Testis (tissue), 3 donors: ENCODE data around the gene FOXC1. TPM values are rescaled to one million over a fixed set of nuclear protein-coding genes. Genes with fewer than 3 reads are reported as not detected.

ENCODE experiments used
- DNase-seq: peaks from one replicate; pipeline ENCODE4 v3.0.0-alpha.2; 2019
- H3K27ac ChIP-seq, 2 donors: fragments of 200-600 bp; sonication (generic); one replicate each; pipeline ENCODE4 v1.5.1; 2019
- H3K27me3 ChIP-seq: fragments of 200-600 bp; sonication (generic); one replicate; pipeline ENCODE4 v1.5.1; 2019
- H3K36me3 ChIP-seq: fragments of 200-600 bp; sonication (generic); one replicate; pipeline ENCODE4 v1.5.1; 2017; ENCODE audit warnings: low read depth; ENCODE audit errors: missing control alignments
- H3K4me1 ChIP-seq: fragments of 200-600 bp; sonication (generic); one replicate; pipeline ENCODE4 v1.5.1; 2019
- H3K4me3 ChIP-seq, 2 donors: fragments of 200-600 bp; sonication (generic); one replicate each; pipeline ENCODE4 v1.5.1; 2017 to 2019
- H3K9me3 ChIP-seq: fragments of 200-600 bp; sonication (generic); one replicate; pipeline ENCODE4 v1.5.1; 2017
- CTCF ChIP-seq, 3 experiments: fragments of 450-650 bp in 2 of 3; fragments of 200-600 bp in 1 of 3; sonication (generic) in 1 of 3; IDR thresholded peaks; one replicate each; pipeline ENCODE4 v1.5.1; 2016 to 2019; ENCODE audit warnings: antibody characterized with exemption in 3 of 3, mild to moderate bottlenecking in 2 of 3, moderate library complexity in 1 of 3
- POLR2A ChIP-seq: fragments of 450-650 bp; IDR thresholded peaks from one replicate; pipeline ENCODE4 v1.6.1; 2017; ENCODE audit warnings: antibody characterized with exemption, mild to moderate bottlenecking, moderate library complexity
- WGBS, 2 donors: methylation state at CpG; one replicate each; pipeline ENCODE4 v1.1.5; 2018; 5-methylcytosine and 5-hydroxymethylcytosine counted together
- intact Hi-C: fragments of 100-400 bp; cut with DNase I; formaldehyde crosslinking; loops from one replicate; pipeline ENCODE4 v1.15.1; 2023; ENCODE audit warnings: low total_unique reads
- polyA plus RNA-seq: library from polyadenylated mRNA; stranded (reverse); fragments of 350-450 nt; fragmentation: Illumina TruSeq; extraction: RNeasy Lipid Tissue Mini Kit (QIAGEN cat#74804); gene quantifications from one replicate; pipeline ENCODE4 v1.2.3, GENCODE V29; 2014; ENCODE audit warnings: low read depth, low replicate concordance; ENCODE audit not compliant: insufficient read depth
- total RNA-seq, 2 donors: library from RNA; depleted of rRNA; stranded (reverse); fragments of >200 nt; gene quantifications; one replicate each; pipeline ENCODE4 v1.2.3, GENCODE V29; 2016

Gene FOXC1
- total and polyA plus RNA-seq, 3 donors from 2014 or later: 4.7 to 10.6 (median 9.4) TPM

DNA sequence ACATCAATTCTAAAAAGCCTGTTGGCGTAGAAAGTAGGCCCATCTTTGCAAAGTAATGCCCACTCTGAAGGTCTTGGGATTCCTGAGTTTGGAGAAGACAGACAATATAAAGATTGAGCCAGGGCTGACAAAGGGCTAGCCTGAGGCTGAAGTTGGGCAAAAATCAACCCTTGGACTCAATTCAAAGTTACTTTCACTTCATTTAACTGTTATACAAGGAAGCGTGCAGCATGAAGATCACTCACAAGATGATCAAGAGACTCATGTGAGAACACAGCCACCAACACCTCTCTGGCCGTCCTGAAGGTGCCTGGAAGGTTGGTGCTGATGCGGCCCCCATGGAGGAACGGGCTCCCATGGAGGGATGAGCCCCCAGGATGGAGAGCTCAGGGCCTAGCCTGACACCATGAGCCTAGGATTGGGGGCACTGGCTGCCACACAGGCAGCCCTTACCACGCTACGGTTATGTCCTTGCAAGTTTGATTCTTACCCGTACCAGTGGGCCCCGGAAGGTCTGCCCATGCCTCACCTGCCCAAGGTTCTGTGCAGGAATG lies 26.6 kb downstream of the FOXC1 start:
- intact Hi-C loops: no loop called here
- Histone ChIP-seq H3K4me3 (no peak overlapping the region), H3K27me3 (no peaks in the 10 kb centered on the region), H3K27ac (no peak overlapping the region), H3K4me1 (no peaks in the 10 kb centered on the region), H3K36me3 (no peaks in the 10 kb centered on the region), H3K9me3 (no peaks in the 10 kb centered on the region)
- no peak for TF ChIP-seq POLR2A
- no peak for TF ChIP-seq CTCF (IDR thresholded peaks at IDR 0.05)
- DNase-seq: no peak
- WGBS, 2 donors: 96 to 100% methylated on average over 7 to 9 of the region's 9 CpGs

DNA sequence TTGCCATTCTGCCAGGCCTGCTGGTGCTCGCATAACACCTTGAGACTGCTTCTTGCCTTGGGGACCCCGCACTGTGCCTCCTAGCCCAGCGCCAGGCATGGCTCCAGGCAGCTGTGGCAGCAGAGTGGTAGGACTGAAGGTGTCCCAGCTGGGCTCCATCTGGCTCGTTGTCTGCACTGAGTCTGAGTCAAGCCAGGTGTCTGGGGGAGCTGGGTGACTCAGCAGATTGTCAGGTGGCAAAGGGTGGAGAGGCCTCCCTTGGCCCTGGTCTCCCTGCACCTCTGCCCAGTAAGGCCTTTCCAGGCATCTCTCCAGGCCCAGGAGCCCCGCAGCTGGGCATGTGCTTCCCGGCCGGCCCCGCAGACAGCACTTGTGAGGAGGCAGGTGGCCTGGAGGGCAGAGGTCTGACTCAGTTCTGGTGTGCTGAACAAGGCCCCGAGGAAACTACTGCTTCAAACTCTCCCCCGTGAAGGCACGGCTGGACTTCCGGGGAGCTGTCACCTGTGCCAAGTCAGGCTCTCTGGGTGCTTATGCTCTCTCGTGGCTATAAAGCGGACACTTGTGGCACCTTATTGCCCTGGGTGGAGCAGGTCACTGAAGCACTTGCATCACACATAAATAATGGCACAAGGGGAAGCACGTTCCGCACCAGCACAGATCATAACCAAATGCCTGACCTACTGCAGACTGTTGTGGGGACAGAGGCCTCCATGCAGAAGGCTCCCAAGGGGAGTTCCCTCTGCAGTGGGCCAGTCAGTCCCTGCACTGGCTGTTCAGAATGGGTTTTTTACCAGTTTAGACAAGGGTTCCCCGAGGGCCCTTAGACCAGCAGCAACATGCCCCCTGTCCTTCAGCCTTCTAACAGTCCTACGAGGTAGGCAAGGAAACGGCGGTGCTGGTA lies 27.5 kb downstream of the FOXC1 start:
- intact Hi-C loops: no loop called here
- 93 to 94% methylated on average over 13 to 19 of the region's 20 CpGs for WGBS, 2 donors
- no peak for DNase-seq

GRCh38 chr6:1639430-1639829 lies 29.7 kb downstream of the FOXC1 start:
- Histone ChIP-seq H3K4me3 (no peak overlapping the region), H3K36me3 (no peaks in the 10 kb centered on the region)
- WGBS, 2 donors: 85% methylated on average over 9 of the region's 9 CpGs

More for the DNA sequence above, 27.5 kb downstream of the FOXC1 start:
- Histone ChIP-seq H3K27ac (no peak overlapping the region), H3K36me3 (no peaks in the 10 kb centered on the region), H3K4me1 (no peaks in the 10 kb centered on the region), H3K9me3 (no peaks in the 10 kb centered on the region), H3K4me3 (no peak overlapping the region), H3K27me3 (no peaks in the 10 kb centered on the region)
- TF ChIP-seq CTCF (IDR thresholded peaks at IDR 0.05): no peak
- TF ChIP-seq POLR2A: no peak

DNA sequence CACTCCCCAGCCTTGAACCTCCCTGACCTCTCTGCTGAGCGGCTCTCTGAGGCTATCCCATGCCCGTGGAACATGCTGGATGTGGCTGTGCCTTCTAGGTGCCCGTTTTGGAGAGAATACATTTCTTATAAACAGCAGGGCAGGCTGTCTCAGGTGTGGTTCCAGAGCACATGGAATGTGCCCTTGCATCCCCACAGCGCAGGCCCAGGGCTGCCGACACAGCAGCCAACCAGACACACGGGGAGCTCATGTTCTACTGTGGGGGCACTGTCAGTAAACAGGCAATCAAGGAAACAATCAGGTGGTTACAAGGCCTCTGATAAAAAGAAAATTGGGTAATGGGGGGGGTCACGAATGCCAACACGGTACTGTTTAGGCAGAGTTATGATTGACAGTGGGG lies 30.8 kb downstream of the FOXC1 start:
- TF ChIP-seq CTCF (IDR thresholded peaks at IDR 0.05): no peak
- no peak for TF ChIP-seq POLR2A
- Histone ChIP-seq H3K9me3 (no peaks in the 10 kb centered on the region), H3K4me1 (no peaks in the 10 kb centered on the region), H3K36me3 (no peaks in the 10 kb centered on the region), H3K4me3 (no peak overlapping the region), H3K27ac (no peak overlapping the region), H3K27me3 (no peaks in the 10 kb centered on the region)
- intact Hi-C loops: no loop called here
- WGBS, 2 donors: 88 to 91% methylated on average over 8 of the region's 8 CpGs
- DNase-seq: no peak

More at GRCh38 chr6:1639430-1639829, 29.7 kb downstream of the FOXC1 start:
- no peaks in the 10 kb centered on the region for H3K27me3 ChIP-seq
- no peaks in the 10 kb centered on the region for H3K4me1 ChIP-seq
- no peak for DNase-seq
- intact Hi-C loops: no loop called here
- H3K9me3 ChIP-seq: no peaks in the 10 kb centered on the region
- TF ChIP-seq CTCF (IDR thresholded peaks at IDR 0.05) (no peak), POLR2A (no peak)
- H3K27ac ChIP-seq: no peak overlapping the region
